Renal pelvis (tissue), 4 donors: ENCODE data around the gene CELF1. TPM values are rescaled to one million over a fixed set of nuclear protein-coding genes. Genes with fewer than 3 reads are reported as not detected.

Source experiments
- DNase-seq: peaks from one replicate; pipeline ENCODE4 v3.0.0-alpha.2; 2013
- polyA plus RNA-seq, 3 donors: library from polyadenylated mRNA; unstranded; fragments of 120-200 nt; gene quantifications; one replicate each; pipeline ENCODE4 v1.2.1, GENCODE V29; 2013; ENCODE audit not compliant: insufficient read length in 3 of 3

The CELF1 gene
- polyA plus RNA-seq, 3 donors = 91.7 to 120 (median 119) TPM

DNA sequence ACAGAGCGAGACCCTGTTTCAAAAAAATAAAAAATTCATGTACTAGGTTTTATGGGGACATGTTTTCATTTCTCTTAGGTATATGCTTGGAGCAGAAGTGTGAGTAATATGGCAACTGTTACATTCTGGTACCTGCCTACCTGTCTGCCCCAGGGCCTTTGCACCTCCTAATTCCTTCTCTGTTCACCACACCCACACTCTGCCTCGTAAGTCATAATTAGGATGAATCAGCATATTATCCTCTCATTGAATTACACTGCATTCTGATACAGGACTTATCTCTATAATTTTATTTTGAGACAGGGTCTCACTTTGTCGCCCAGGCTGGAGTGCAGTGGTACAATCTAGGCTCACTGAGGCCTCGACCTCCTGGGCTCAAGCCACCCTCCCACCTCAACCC lies 100.9 kb downstream of the CELF1 start:
- no peak for DNase-seq

DNA sequence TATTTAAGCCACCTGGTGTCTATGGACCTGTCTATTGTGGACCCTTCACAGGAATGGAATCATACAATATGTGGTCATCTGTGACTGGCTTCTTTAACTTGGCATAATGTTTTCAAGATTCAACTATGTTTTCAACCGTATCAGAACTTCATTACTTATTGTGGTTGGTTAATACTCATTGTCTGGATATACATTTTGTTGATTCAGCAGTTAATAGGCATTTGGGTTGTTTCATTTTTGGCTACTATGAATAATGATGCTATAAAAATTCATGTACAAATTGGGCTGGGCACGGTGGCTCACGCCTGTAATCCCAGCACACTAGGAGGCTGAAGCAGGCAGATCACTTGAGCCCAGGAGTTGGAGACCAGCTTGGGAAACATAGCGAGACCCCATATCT lies 101.5 kb downstream of the CELF1 start:
- DNase-seq = no peak

DNA sequence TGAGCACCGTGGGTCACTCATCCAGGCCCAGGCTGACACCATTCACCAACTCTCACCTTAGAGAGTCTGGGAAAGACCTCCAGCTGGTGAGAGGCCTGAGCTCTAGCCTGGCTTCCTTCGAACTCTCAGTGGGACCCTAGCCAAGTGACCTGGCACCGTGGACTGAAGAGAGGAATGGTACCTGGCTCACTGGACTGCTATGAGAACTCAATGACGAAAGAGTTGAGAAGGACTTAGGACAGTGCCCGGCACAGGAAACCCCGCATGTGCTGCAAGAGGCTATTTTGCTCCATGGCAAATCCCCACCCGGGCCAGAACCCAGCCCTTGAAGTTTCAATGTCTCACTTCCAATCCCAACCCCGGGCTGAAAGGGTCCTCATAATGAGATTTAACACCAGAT lies 103.4 kb downstream of the CELF1 start:
- no peak for DNase-seq

GRCh38 chr11:47448566-47449427 lies 104.1 kb downstream of the CELF1 start, which contains the start of gene RAPSN:
RAPSN (minus strand) TSS chr11:47449136; CDS start chr11:47448964, 172 bp downstream.
- DNase-seq = no peak

DNA sequence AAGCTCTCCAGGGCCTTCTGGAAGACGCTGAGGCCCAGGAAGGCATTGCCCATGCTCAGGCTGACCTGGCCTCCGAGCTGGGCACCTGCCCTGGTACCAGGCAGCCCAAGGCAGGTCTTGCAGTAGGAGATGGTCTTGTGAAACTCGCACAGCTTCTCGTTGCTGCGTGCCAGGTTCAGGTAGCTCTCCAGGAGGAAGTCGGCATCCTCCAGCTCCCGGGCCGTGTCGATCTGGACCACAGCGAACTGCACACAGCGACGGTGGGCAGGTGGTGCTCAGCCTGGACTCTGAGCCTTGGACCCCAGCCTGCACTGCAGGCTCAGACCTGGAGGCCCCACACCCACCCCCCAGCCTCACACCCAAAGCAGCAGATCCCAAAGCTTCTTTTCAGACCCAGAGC lies 105.0 kb downstream of the CELF1 start:
- no peak for DNase-seq

GRCh38 chr11:47446833-47447232 lies 106.1 kb downstream of the CELF1 start:
- DNase-seq = no peak

DNA sequence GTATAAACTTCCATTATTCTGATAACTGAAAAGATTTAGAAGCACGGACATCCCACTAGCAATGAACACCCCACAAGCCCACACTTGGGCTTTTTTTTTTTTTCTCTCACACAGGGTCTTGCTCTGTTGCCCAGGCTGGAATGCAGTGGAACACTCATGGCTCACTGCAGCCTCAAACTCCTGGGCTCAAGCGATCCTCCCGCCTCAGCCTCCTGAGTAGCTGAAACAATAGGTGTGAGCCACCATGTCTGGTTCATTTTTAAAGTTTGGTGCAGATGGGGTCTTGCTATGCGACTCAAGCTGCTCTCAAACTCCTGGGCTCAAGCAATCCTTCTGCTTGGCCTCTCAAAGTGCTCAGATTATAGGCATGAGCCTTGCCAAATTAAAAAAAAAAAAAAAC lies 107.1 kb downstream of the CELF1 start:
- DNase-seq = no peak

GRCh38 chr11:47443817-47444216 lies 109.1 kb downstream of the CELF1 start:
- DNase-seq = no peak

GRCh38 chr11:47443028-47443700 lies 109.8 kb downstream of the CELF1 start:
- no peak for DNase-seq

- DNase-seq = no peak
Observed at GRCh38 chr11:47442514-47442913, 110.4 kb downstream of the CELF1 start.

- DNase-seq = no peak
Observed at GRCh38 chr11:47441421-47441820, 111.5 kb downstream of the CELF1 start.

- no peak for DNase-seq
Observed at GRCh38 chr11:47440054-47440476, 112.9 kb downstream of the CELF1 start.

DNA sequence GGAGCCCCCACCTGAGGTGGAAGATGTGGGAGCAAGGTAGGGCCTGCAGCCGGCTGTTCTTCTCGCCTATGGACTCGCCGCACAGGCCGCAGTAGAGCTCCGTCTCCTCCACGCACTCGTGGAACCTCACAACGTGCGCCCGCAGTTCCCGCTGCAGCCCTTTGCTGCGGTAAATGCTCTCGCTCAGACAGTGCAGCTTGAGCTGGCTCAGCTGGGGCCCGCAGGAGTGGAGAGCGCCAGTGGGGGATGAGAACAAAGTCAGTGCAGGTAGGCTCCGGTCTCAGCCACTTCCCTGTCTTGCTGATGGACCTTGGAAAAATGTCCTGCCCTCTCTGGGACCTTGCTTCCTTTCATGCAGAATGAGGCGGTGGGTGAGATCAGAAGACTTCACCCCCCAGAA lies 114.2 kb downstream of the CELF1 start:
- no peak for DNase-seq

- no peak for DNase-seq
Observed at GRCh38 chr11:47437746-47438418, 115.0 kb downstream of the CELF1 start.

- no peak for DNase-seq
Observed at GRCh38 chr11:47437218-47437745, 115.7 kb downstream of the CELF1 start.

DNA sequence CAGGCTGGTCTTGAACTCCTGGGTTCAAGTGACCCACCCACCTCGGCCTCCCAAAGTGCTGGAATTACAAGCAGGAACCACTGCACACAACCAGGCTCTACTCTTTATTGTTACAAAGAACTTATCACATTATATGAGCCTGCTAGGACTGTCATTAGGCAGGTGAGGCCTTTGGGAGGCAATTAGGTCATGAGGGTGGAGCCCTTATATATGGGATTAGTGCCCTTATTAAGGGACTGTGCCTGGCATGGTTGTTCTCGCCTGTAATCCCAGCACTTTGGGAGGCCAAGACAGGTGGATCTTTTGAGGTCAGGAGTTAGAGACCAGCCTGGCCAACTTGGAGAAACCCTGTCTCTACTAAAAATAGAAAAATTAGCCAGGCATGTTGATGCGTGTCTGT lies 116.2 kb downstream of the CELF1 start:
- DNase-seq = no peak

DNA sequence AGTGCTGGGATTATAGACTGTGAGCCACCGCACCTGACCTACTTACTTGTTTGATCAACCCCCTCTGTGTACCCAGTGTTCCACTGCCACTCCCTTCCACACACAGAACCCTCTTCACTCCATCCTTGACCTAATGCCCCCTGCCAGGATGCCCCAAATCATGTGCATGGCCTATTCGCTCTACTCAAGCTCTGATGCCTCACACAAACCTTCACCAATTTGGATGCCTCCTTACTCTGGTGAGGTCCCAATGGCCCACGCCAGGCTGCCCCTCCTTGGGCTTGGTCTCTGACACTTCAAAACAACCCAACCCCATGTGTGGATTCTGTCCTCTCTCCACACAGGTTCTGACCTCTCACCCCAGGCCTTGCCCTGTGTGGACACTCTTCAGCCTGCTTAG lies 117.2 kb downstream of the CELF1 start:
- no peak for DNase-seq

GRCh38 chr11:47434011-47434786 lies 118.7 kb downstream of the CELF1 start:
- no peak for DNase-seq

GRCh38 chr11:47433157-47433556 lies 119.8 kb downstream of the CELF1 start:
- DNase-seq = no peak

DNA sequence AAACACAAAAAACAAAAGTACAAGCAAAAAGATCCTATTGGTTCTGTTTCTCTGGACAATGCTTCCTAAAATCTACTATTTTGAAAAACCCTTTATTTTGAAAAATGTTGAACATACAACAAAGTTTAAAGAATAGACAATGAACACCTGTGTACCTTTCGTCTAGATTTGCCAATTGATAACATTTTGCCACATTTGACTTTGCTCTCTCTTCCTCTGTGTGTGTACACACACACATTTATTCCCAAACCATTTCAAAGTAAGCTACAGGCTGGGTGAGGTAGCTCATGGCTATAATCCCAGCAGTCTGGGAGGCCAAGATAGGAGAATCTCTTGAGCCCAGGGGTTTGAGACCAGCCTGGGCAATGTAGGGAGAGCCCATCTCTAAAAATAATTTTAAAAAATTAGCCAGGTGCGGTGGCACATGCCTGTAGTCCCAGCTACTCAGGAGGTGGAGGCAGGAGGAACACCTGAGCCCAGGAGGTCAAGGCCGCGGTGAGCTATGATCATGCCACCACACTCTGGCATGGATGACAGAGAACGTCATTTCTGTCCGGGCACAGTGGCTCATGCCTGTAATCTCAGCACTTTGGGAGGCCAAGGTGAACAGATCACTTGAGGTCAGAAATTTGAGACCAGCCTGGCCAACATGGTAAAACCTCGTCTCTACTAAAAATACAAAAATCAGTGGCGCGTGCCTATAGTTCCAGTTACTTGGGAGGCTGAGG lies 121.4 kb downstream of the CELF1 start:
- no peak for DNase-seq

- DNase-seq = no peak
Observed at GRCh38 chr11:47430524-47430923, 122.4 kb downstream of the CELF1 start.
